ENCODE measurements around the gene IGF1.

IGF1 gene

GRCh38 chr12:102408487-102409297 is 71.7 kb downstream of the IGF1 start:
- Mint-ChIP-seq H3K27ac (no peak overlapping the region), H3K36me3 (no peaks in the 10 kb centered on the region), H3K4me1 (peaks cover 6% of the 10 kb centered on the region), H3K27me3 (peaks cover 9% of the 10 kb centered on the region), H3K4me3 (no peak overlapping the region), H3K9me3 (no peaks in the 10 kb centered on the region)
- peak; percentile 16 for ATAC-seq

GRCh38 chr12:102407776-102408486 is 72.4 kb downstream of the IGF1 start:
- Mint-ChIP-seq H3K4me1 (peaks cover 6% of the 10 kb centered on the region), H3K9me3 (no peaks in the 10 kb centered on the region), H3K27me3 (peaks cover 9% of the 10 kb centered on the region), H3K4me3 (no peak overlapping the region), H3K36me3 (no peaks in the 10 kb centered on the region), H3K27ac (no peak overlapping the region)
- ATAC-seq, result no peak

GRCh38 chr12:102406033-102406584 is 74.3 kb downstream of the IGF1 start:
- no peaks in the 10 kb centered on the region for H3K9me3 Mint-ChIP-seq
- peaks cover 9% of the 10 kb centered on the region for H3K27me3 Mint-ChIP-seq
- no peak overlapping the region for H3K4me3 Mint-ChIP-seq
- no peak for ATAC-seq
- H3K27ac Mint-ChIP-seq, result no peak overlapping the region
- peaks cover 6% of the 10 kb centered on the region for H3K4me1 Mint-ChIP-seq
- H3K36me3 Mint-ChIP-seq, result no peaks in the 10 kb centered on the region

GRCh38 chr12:102401087-102401486 is 79.3 kb downstream of the IGF1 start:
- no peak for ATAC-seq
- H3K27ac Mint-ChIP-seq, result no peak overlapping the region
- H3K4me1 Mint-ChIP-seq, result no peaks in the 10 kb centered on the region
- H3K36me3 Mint-ChIP-seq, result no peaks in the 10 kb centered on the region
- no peak overlapping the region for H3K4me3 Mint-ChIP-seq
- peaks cover 9% of the 10 kb centered on the region for H3K27me3 Mint-ChIP-seq
- H3K9me3 Mint-ChIP-seq, result no peaks in the 10 kb centered on the region

GRCh38 chr12:102399653-102400052 is 80.7 kb downstream of the IGF1 start:
- Mint-ChIP-seq H3K36me3 (no peaks in the 10 kb centered on the region), H3K4me3 (no peak overlapping the region), H3K9me3 (no peaks in the 10 kb centered on the region), H3K27me3 (no peaks in the 10 kb centered on the region), H3K4me1 (no peaks in the 10 kb centered on the region), H3K27ac (no peak overlapping the region)
- ATAC-seq, result no peak

GRCh38 chr12:102396276-102396675 is 84.1 kb downstream of the IGF1 start:
- no peak for ATAC-seq
- no peaks in the 10 kb centered on the region for H3K4me1 Mint-ChIP-seq
- no peak overlapping the region for H3K27ac Mint-ChIP-seq
- no peaks in the 10 kb centered on the region for H3K36me3 Mint-ChIP-seq
- H3K9me3 Mint-ChIP-seq, result no peaks in the 10 kb centered on the region
- peaks cover 8% of the 10 kb centered on the region for H3K27me3 Mint-ChIP-seq
- no peak overlapping the region for H3K4me3 Mint-ChIP-seq

- no peaks in the 10 kb centered on the region for H3K4me1 Mint-ChIP-seq
- H3K4me3 Mint-ChIP-seq, result no peak overlapping the region
- no peaks in the 10 kb centered on the region for H3K36me3 Mint-ChIP-seq
- H3K27me3 Mint-ChIP-seq, result peaks cover 8% of the 10 kb centered on the region
- no peak overlapping the region for H3K27ac Mint-ChIP-seq
- H3K9me3 Mint-ChIP-seq, result no peaks in the 10 kb centered on the region
- no peak for ATAC-seq
Observed at GRCh38 chr12:102394200-102394599, 86.2 kb downstream of the IGF1 start.

- peaks cover 2% of the 10 kb centered on the region for H3K9me3 Mint-ChIP-seq
- H3K27ac Mint-ChIP-seq, result no peak overlapping the region
- no peak overlapping the region for H3K4me3 Mint-ChIP-seq
- H3K36me3 Mint-ChIP-seq, result no peaks in the 10 kb centered on the region
- ATAC-seq, result no peak
- peaks cover 24% of the 10 kb centered on the region for H3K27me3 Mint-ChIP-seq
- peaks cover 4% of the 10 kb centered on the region for H3K4me1 Mint-ChIP-seq
Observed at GRCh38 chr12:102390068-102390467, 90.3 kb downstream of the IGF1 start.

- H3K9me3 Mint-ChIP-seq, result peaks cover 14% of the 10 kb centered on the region
- H3K4me1 Mint-ChIP-seq, result peaks cover 4% of the 10 kb centered on the region
- no peak overlapping the region for H3K4me3 Mint-ChIP-seq
- ATAC-seq, result no peak
- no peak overlapping the region for H3K27ac Mint-ChIP-seq
- H3K27me3 Mint-ChIP-seq, result peaks cover 28% of the 10 kb centered on the region
- peaks cover 12% of the 10 kb centered on the region for H3K36me3 Mint-ChIP-seq
Observed at GRCh38 chr12:102388469-102388868, 91.9 kb downstream of the IGF1 start.

GRCh38 chr12:102385343-102385742 is 95.0 kb downstream of the IGF1 start:
- Mint-ChIP-seq H3K27me3 (peaks cover 28% of the 10 kb centered on the region), H3K36me3 (peaks cover 12% of the 10 kb centered on the region), H3K27ac (no peak overlapping the region), H3K9me3 (peaks cover 14% of the 10 kb centered on the region), H3K4me1 (peaks cover 4% of the 10 kb centered on the region), H3K4me3 (no peak overlapping the region)
- ATAC-seq, result no peak

- H3K27ac Mint-ChIP-seq, result no peak overlapping the region
- peaks cover 9% of the 10 kb centered on the region for H3K36me3 Mint-ChIP-seq
- H3K27me3 Mint-ChIP-seq, result peaks cover 8% of the 10 kb centered on the region
- H3K4me3 Mint-ChIP-seq, result no peak overlapping the region
- no peaks in the 10 kb centered on the region for H3K4me1 Mint-ChIP-seq
- no peak for ATAC-seq
- peaks cover 10% of the 10 kb centered on the region for H3K9me3 Mint-ChIP-seq
Observed at GRCh38 chr12:102379346-102380162, 100.8 kb downstream of the IGF1 start.

GRCh38 chr12:102376781-102377180 is 103.6 kb downstream of the IGF1 start:
- Mint-ChIP-seq H3K27me3 (no peaks in the 10 kb centered on the region), H3K27ac (no peak overlapping the region), H3K4me1 (peaks cover 2% of the 10 kb centered on the region), H3K4me3 (no peak overlapping the region), H3K36me3 (no peaks in the 10 kb centered on the region), H3K9me3 (no peaks in the 10 kb centered on the region)
- no peak for ATAC-seq

- peak; percentile 37 for ATAC-seq
- no peak overlapping the region for H3K4me3 Mint-ChIP-seq
- no peaks in the 10 kb centered on the region for H3K36me3 Mint-ChIP-seq
- no peak overlapping the region for H3K27ac Mint-ChIP-seq
- H3K9me3 Mint-ChIP-seq, result no peaks in the 10 kb centered on the region
- H3K4me1 Mint-ChIP-seq, result peaks cover 7% of the 10 kb centered on the region
- no peaks in the 10 kb centered on the region for H3K27me3 Mint-ChIP-seq
Observed at GRCh38 chr12:102376181-102376747, 104.1 kb downstream of the IGF1 start.

GRCh38 chr12:102374190-102374589 is 106.2 kb downstream of the IGF1 start:
- H3K27me3 Mint-ChIP-seq, result no peaks in the 10 kb centered on the region
- H3K4me3 Mint-ChIP-seq, result no peak overlapping the region
- H3K36me3 Mint-ChIP-seq, result no peaks in the 10 kb centered on the region
- H3K9me3 Mint-ChIP-seq, result no peaks in the 10 kb centered on the region
- peaks cover 7% of the 10 kb centered on the region for H3K4me1 Mint-ChIP-seq
- no peak overlapping the region for H3K27ac Mint-ChIP-seq
- no peak for ATAC-seq

- no peak overlapping the region for H3K27ac Mint-ChIP-seq
- H3K4me1 Mint-ChIP-seq, result peaks cover 7% of the 10 kb centered on the region
- H3K9me3 Mint-ChIP-seq, result peaks cover 5% of the 10 kb centered on the region
- no peaks in the 10 kb centered on the region for H3K36me3 Mint-ChIP-seq
- no peak for ATAC-seq
- no peak overlapping the region for H3K4me3 Mint-ChIP-seq
- no peaks in the 10 kb centered on the region for H3K27me3 Mint-ChIP-seq
Observed at GRCh38 chr12:102372087-102372486, 108.3 kb downstream of the IGF1 start.

All from stimulated activated memory B cell treated with anti-CD40 and anti-IgM and Interleukin-4, amounts not matched to agents 10 μg/mL and 1 μg/mL and 100 μg/mL, for 72 hours (primary cell).